GM21786 (cell line): ENCODE results near the gene MUCL3.
"Not testable (repeated sequence)": the region's sequence is repeated elsewhere in the genome, so short reads cannot be mapped to it uniquely, and the experiment has no call there.

Experiments used
- ATAC-seq: cut with Tn5 transposase; IDR thresholded peaks from one replicate; pipeline ENCODE4 v1.9.1; 2021; ENCODE audit not compliant: unreplicated experiment

Gene MUCL3

DNA sequence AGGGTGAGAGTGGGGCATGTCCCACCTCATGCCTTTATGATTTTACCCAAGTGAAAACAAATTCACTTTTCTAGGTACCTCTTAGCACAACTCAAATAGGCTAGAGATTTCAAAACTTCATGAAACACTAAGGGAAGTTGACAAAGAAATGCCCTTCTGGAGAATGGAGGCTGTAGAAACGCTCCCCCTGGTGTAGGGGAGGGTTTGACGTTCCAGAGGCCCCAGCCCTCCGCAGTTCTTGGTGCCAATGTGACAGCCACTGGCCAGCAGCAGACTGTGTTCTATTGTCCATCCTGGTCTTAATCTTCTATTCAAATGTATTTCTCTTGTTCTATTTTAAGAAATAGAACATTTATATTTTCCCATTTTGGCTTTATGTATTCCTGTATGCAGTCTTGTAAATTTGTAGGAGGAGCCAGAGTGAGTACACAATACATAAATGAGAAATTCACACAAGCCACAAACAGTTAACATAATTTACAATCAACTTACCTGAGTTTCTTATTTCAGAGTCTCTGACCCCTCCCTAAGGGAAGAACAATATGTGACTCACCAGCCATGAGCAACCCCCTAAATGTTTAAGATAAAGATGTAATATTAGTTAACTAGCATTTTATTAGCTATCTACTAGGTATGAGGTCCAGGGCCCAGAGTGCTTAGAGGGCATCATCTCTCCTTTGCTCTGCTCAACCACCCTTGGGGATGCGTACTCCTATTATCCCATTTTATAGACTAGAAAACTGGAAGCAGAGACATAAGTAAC lies 33.9 kb downstream of the MUCL3 start:
- no peak for ATAC-seq

DNA sequence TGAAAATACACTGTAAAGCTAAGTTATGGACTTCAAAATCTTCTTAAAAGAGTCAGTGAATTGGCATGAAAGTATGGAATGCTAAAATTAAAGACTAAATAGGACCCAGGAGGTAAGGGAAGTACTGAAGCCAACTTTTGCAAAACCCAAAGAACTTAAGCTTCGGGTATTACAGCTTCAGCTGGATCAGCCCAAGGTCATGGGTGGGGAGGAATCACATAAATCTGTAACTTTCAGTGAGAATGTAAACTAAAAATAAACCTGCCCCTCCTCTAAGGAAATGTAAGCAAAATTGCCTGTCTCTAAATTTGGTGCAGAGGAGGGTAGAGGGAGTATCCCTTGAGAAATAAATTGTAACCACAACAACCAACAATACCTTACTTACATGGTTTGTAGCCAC lies 38.4 kb downstream of the MUCL3 start:
- no peak for ATAC-seq

DNA sequence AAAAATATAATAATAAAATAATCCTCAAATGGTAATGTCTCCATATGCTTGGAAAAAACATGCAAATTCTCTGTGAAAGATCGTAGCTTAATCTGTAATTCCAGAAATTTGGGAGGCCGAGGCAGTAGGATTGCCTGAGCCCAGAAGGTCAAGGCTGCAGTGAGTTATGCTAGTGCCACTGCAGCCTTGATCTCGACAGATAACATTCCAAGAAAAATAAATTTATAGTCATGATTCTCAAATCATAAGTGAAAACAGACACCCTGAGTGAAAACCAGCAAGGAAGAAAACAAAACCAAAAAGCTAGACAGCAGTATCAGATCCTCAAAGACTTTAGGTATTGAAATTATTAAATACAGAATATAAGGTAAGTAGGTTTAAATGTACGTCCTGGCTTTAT lies 38.9 kb downstream of the MUCL3 start:
- ATAC-seq = no peak

DNA sequence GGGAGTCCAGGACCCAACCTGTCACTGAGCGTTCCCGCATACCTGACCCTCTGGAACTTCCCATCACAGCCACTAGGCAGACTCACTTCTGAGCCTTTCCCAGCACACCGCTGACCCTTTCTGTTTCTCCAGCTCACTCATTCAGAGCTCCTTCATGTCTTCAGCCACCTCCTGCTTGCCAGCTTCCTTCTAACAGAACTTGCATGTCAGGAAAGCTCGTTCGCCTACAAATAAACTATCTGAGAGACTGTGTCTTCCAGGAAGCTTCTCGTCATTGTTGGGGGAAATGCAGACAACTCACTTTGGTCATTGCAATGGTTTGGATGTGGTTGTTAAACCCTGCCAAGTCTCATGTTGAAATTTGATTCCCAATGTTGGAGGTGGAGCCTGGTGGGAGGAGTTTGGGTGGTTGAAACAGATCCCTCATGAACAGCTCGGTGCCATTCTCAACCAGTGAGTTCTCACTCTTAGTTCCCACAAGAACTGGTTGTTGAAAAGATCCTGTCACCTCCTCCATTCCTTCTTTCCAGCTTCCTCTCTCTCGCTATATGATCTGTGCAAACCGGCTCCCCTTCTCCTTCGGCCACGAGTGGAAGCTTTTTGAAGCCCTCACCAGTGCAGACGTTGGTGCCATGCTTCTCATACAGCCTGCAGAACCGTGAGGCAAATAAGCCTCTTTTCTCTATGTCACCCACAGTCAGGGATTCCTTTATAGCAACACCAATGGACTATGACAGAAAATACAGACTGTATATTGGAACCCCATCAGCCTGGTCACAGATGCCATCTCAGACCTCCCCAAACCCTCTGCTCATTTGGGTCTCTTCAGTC lies 41.4 kb downstream of the MUCL3 start:
- no peak for ATAC-seq

DNA sequence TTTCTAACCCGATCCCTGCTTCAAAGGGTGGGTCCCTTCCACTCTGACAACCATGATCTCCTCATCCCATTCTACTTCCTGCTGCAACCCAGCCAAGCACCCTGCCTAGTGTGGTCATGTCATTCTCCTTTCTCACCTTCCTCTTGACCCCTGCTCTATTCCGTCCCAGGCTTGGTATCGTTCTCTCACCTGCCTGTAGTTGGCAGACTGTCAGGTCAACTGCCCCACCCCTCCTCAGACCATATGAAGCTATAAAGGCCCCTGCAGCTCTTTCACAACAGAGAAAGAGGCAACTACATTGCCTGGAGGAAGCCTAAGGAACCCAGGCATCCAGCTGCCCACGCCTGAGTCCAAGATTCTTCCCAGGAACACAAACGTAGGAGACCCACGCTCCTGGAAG lies 42.7 kb downstream of the MUCL3 start, which contains the start of gene MUC21:
Gene MUC21 (plus strand): TSS at position 280 of the 400 bp plus-strand sequence. CDS start 241 bp downstream, outside the sequence.
- no peak for ATAC-seq

DNA sequence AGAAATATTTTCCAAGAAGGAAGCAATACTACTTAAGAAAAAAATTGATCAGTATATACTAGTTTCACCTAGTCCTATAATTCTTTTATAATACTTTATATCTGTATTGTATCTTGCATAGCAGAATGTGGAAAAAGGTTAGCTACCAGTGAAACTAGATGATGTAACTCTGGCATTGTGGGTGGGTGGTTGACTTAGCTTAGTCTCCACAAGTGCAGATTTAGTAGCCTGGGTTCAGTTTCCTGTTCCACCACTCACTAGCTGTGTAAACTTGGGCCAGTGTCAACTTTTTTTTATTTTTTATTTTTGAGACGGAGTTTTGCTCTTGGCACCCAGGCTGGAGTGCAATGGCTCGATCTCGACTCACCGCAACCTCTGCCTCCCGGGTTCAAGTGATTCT lies 44.7 kb downstream of the MUCL3 start:
- ATAC-seq = no peak

DNA sequence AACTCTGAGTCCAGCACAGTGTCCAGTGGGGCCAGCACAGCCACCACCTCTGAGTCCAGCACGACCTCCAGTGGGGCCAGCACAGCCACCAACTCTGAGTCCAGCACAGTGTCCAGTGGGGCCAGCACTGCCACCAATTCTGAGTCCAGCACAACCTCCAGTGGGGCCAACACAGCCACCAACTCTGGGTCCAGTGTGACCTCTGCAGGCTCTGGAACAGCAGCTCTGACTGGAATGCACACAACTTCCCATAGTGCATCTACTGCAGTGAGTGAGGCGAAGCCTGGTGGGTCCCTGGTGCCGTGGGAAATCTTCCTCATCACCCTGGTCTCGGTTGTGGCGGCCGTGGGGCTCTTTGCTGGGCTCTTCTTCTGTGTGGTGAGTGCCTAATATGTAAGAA lies 46.5 kb downstream of the MUCL3 start:
- ATAC-seq = no peak

DNA sequence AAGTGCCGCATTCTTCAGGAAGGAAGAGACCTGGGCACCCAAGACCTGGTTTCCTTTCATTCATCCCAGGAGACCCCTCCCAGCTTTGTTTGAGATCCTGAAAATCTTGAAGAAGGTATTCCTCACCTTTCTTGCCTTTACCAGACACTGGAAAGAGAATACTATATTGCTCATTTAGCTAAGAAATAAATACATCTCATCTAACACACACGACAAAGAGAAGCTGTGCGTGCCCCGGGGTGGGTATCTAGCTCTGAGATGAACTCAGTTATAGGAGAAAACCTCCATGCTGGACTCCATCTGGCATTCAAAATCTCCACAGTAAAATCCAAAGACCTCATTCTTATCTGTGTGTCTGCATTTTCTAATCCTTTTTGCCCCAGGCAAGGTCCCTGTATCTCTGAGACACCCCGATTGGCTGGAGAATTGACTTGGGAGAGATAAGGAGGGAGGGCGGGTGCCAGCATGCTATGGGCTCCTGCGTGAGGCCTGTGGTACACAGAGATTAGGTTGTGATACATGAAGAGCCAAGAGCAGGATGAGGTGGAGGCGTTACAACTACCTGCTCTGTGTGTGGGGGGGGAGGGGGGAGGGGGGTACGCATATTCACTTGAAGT lies 47.5 kb downstream of the MUCL3 start:
- ATAC-seq = no peak

DNA sequence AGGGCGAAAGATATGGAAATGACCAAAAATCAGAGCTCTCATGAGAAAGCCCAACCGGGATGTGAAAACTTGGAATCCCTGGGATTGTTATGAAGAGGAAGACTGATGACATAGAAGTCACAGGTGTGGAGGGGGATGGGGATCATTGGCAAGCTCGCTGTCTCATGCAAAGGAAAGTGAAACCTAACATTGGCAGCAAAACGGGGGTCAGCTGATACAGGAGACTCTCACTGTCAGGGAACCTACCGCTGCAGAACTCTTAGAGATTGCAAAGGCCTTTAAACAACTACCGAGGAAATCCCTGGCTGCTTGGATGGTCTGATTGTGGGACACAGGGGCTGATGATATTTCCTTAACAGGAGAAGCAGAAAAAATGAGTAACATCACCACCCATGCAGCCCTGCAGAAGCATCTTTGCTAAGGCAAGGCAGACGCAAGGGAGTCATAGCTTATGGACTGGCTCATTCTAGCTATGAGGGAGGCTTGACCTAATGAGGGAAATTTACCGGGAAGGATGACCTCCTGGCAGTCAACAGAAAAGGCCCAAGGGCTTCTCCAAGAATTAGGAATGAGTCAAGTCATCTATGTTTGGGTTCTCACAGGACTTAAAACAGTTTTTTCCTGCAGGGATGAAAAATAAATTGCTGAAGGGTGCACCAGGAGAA lies 49.8 kb downstream of the MUCL3 start:
- no peak for ATAC-seq

DNA sequence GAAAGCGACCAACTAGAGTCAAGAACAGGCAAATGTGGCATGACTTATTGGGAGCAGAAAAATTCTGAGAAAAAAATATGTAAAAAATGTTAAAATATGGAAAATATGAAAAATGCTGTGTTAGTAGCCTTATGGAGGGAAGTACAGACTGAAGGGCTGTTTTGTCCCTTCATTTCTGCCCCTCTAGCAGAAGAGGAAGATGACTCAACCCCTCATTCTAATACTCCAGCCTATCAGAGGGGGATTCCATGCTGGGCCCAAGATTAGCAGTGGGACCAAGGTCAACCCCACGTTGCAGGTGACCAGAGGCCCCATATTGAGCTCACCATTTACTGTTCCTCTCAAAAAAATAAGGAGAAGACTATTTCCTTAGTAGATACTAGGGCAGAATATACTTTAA lies 51.1 kb downstream of the MUCL3 start:
- ATAC-seq = no peak

DNA sequence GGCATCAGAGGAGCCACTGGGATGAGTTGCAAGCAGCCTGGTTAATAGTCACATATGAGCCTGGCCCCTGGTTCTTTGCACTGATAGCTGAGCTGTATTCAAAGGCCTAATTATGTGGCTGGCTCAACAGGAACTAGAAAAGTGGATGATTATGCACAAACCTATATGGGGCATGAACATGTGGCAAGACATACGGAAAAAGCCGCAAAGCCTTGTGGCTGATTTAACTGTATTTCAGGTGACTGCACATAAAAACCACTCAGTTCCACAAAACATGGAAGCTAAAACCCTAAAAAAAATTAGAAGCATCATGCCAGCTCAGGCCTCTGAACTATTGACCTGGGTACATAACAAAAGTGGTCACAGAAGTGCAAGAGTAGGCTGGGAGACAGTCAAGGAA lies 56.5 kb downstream of the MUCL3 start:
- no peak for ATAC-seq

DNA sequence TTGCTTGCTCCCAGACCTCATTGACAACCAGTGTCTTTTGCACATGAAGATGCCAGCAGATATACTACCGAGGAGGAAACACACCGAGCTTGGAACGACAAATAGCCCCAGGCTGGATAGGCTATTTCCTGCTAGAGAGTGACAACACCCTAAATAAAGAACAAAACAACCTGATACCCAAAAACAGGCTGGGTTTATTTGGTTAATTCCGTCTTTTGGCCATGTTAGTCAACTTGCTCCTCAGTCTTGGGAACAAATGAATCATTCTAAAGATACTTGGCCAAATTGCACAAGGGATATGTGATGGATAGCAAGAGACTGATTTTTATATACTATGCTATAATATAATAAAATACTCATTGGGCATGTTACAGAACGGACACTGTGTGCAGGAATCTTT lies 58.0 kb downstream of the MUCL3 start:
- ATAC-seq = no peak

DNA sequence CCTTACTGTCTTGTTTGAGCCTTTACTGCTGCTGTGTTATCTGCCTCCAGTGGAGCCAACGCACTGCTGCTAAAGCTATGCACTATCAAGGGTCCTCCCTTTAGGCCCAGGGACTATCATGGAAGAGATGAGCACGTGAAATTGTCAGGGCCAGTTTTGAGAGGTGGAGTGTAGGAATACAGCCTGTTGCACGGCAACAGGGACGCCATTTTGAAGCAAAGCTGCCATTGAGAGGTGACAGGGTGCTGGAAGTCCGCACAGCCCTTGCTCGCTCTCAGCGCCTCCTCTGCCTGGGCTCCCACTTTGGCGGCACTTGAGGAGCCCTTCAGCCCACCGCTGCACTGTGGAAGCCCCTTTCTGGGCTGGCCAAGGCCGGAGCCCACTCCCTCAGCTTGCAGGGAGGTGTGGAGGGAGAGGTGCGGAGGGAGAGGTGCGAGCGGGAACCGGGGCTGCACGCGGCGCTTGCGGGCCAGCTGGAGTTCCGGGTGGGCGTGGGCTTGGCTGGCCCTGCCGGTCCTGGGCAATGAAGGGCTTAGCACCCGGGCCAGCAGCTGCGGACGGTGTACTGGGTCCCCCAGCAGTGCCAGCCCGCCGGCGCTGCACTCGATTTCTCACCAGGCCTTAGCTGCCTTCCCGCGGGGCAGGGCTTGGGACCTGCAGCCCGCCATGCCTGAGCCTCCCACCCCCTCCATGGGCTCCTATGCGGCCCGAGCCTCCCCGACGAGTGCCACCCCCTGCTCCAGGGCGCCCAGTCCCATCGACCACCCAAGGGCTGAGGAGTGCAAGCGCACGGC lies 59.5 kb downstream of the MUCL3 start:
- not testable (repeated sequence) for ATAC-seq

DNA sequence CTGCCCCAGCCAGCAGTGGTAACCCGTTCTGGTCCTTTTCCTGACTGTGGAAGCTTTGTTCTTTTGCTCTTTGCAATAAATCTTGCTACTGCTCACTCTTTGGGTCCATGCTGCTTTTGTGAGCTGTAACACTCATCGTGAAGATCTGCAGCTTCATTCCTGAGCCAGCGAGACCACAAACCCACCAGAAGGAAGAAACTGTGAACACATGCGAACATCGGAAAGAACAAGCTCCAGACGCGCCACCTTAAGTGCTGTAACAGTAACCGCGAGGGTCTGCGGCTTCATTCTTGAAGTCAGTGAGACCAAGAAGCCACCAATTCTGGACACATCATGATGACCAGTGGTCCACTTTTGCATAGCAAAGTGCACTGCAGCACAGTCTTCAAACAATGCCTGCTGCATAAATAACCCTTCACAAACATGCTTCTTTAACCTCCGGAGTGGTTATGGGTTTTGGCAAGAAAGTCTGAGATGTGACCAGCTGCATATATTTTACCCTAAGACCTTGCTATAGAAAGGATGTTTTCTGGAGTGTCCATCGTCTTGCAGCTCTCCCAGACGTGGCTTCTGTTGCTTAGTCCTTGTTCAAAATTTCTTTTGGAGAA lies 60.6 kb downstream of the MUCL3 start:
- ATAC-seq = no peak

DNA sequence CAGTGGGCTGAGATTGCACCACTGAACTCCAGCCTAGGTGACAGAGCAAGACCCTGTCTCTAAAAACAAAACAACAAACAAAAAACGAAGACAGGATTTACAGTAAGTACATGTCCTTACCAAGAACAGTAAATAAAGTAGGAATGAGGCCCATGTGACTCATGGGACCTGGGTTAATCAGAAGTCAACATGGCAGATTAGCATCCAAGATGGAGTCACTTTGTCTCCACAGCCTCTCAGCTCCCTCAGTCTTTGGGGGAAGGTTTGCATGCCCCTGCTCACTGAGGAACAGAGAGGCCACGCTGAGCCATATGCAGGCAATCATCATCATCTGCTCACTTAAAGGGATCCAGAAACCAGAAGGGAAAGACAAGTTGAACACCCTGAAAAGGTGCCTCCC lies 61.7 kb downstream of the MUCL3 start:
- ATAC-seq = no peak
